ENCODE results near the gene WDR49.

- TF ChIP-seq CTCF (IDR thresholded peaks at IDR 0.05; ENCODE audit: low read depth, low read length), result no peak
- no peak for TF ChIP-seq EZH2phosphoT487 (IDR thresholded peaks at IDR 0.05; ENCODE audit: low read depth)
Observed at GRCh38 chr3:167651826-167652225, 1.9 kb downstream of the WDR49 start.
